ENCODE measurements around the gene PCDHB13. TPM values are rescaled to one million over a fixed set of nuclear protein-coding genes. Genes with fewer than 3 reads are reported as not detected.
"Not testable (repeated sequence)": the region's sequence is repeated elsewhere in the genome, so short reads cannot be mapped to it uniquely, and the experiment has no call there.

PCDHB13 gene
- total RNA-seq, 1 donor from 2014 or later = 7.4 TPM

- Mint-ChIP-seq H3K36me3 (ENCODE audit: insufficient read depth) (peaks cover 30% of the 10 kb centered on the region), H3K9me3 (ENCODE audit: low read depth) (peaks cover 30% of the 10 kb centered on the region), H3K4me1 (ENCODE audit: low read depth) (no peaks in the 10 kb centered on the region), H3K4me3 (ENCODE audit: low read depth) (no peak overlapping the region), H3K27ac (no peak overlapping the region), H3K27me3 (no peaks in the 10 kb centered on the region)
- DNase-seq (ENCODE audit: low spot score, unreplicated experiment) = no peak
- TF ChIP-seq CTCF (IDR thresholded peaks at IDR 0.05; ENCODE audit: unreplicated experiment) = no peak
Measured at GRCh38 chr5:141180313-141180712, 33.4 kb upstream of the PCDHB13 start.

GRCh38 chr5:141182248-141182647 is 31.5 kb upstream of the PCDHB13 start, which contains the start of gene PCDHB16:
Gene PCDHB16 (plus strand): TSS chr5:141182387. CDS start chr5:141182560, 173 bp downstream.
- H3K9me3 Mint-ChIP-seq (ENCODE audit: low read depth) = peaks cover 41% of the 10 kb centered on the region
- H3K27me3 Mint-ChIP-seq = no peaks in the 10 kb centered on the region
- peaks cover 38% of the 10 kb centered on the region for H3K36me3 Mint-ChIP-seq (ENCODE audit: insufficient read depth)
- peak; percentile 60 for TF ChIP-seq CTCF (IDR thresholded peaks at IDR 0.05; ENCODE audit: unreplicated experiment)
- peak within 1 kb of the TSS; percentile 96 for H3K27ac Mint-ChIP-seq
- H3K4me3 Mint-ChIP-seq (ENCODE audit: low read depth) = peak within 1 kb of the TSS; percentile 80
- no peaks in the 10 kb centered on the region for H3K4me1 Mint-ChIP-seq (ENCODE audit: low read depth)
- no peak for DNase-seq (ENCODE audit: low spot score, unreplicated experiment)

GRCh38 chr5:141184117-141184855 is 29.4 kb upstream of the PCDHB13 start:
- H3K9me3 Mint-ChIP-seq (ENCODE audit: low read depth) = peaks cover 51% of the 10 kb centered on the region
- H3K4me1 Mint-ChIP-seq (ENCODE audit: low read depth); DNase-seq (ENCODE audit: low spot score, unreplicated experiment); H3K27me3 Mint-ChIP-seq: not testable (repeated sequence)
- peak overlapping the region; percentile 83 for H3K27ac Mint-ChIP-seq
- peak overlapping the region; percentile 14 for H3K4me3 Mint-ChIP-seq (ENCODE audit: low read depth)
- peaks cover 48% of the 10 kb centered on the region for H3K36me3 Mint-ChIP-seq (ENCODE audit: insufficient read depth)

GRCh38 chr5:141186897-141187512 is 26.7 kb upstream of the PCDHB13 start, which contains the start of gene PCDHB9:
Gene PCDHB9 (plus strand): TSS chr5:141187161. CDS start chr5:141187319, 158 bp downstream.
- H3K27ac Mint-ChIP-seq = no peak within 1 kb of the TSS
- H3K9me3 Mint-ChIP-seq (ENCODE audit: low read depth) = peaks cover 51% of the 10 kb centered on the region
- DNase-seq (ENCODE audit: low spot score, unreplicated experiment) = no peak
- H3K27me3 Mint-ChIP-seq = no peaks in the 10 kb centered on the region
- H3K4me3 Mint-ChIP-seq (ENCODE audit: low read depth) = peak within 1 kb of the TSS; percentile 43
- no peaks in the 10 kb centered on the region for H3K4me1 Mint-ChIP-seq (ENCODE audit: low read depth)
- TF ChIP-seq CTCF (IDR thresholded peaks at IDR 0.05; ENCODE audit: unreplicated experiment) = no peak
- H3K36me3 Mint-ChIP-seq (ENCODE audit: insufficient read depth) = peaks cover 55% of the 10 kb centered on the region

- not testable (repeated sequence) for DNase-seq (ENCODE audit: low spot score, unreplicated experiment); H3K4me3 Mint-ChIP-seq (ENCODE audit: low read depth); H3K4me1 Mint-ChIP-seq (ENCODE audit: low read depth); H3K27me3 Mint-ChIP-seq
- peaks cover 53% of the 10 kb centered on the region for H3K36me3 Mint-ChIP-seq (ENCODE audit: insufficient read depth)
- H3K9me3 Mint-ChIP-seq (ENCODE audit: low read depth) = peaks cover 48% of the 10 kb centered on the region
- H3K27ac Mint-ChIP-seq = peak overlapping the region; percentile 42
Measured at GRCh38 chr5:141188682-141189081, 25.0 kb upstream of the PCDHB13 start.

- peaks cover 53% of the 10 kb centered on the region for H3K36me3 Mint-ChIP-seq (ENCODE audit: insufficient read depth)
Measured at GRCh38 chr5:141189131-141189530, 24.6 kb upstream of the PCDHB13 start.

More at GRCh38 chr5:141189131-141189530, 24.6 kb upstream of the PCDHB13 start:
- not testable (repeated sequence) for DNase-seq (ENCODE audit: low spot score, unreplicated experiment); H3K4me1 Mint-ChIP-seq (ENCODE audit: low read depth); H3K4me3 Mint-ChIP-seq (ENCODE audit: low read depth); H3K27me3 Mint-ChIP-seq; H3K27ac Mint-ChIP-seq
- peaks cover 48% of the 10 kb centered on the region for H3K9me3 Mint-ChIP-seq (ENCODE audit: low read depth)
